BJ (cell line): ENCODE results near the gene C20orf173. TPM values are rescaled to one million over a fixed set of nuclear protein-coding genes. Genes with fewer than 3 reads are reported as not detected.

Experiments
- CTCF ChIA-PET: fragments of 350-600 bp; formaldehyde crosslinking; extraction: SDS; loops from one replicate; lab custom pipeline; 2021; ENCODE audit warnings: antibody characterized with exemption, inconsistent platforms; lab: Yijun Ruan, JAX
- POLR2A ChIA-PET: fragments of 300-600 bp; sonication (Branson Sonifier 250); formaldehyde crosslinking; extraction: SDS; loops from one replicate; lab custom pipeline; 2021; ENCODE audit warnings: antibody characterized with exemption; lab: Charles Lee
- DNase-seq: peaks from one replicate; pipeline ENCODE4 v3.0.0-alpha.2; 2011; ENCODE audit warnings: low read depth
- H3K27me3 ChIP-seq: 2 replicates; pipeline ENCODE4 v1.6.0; 2011; ENCODE audit warnings: low read length; ENCODE audit not compliant: control insufficient read depth, insufficient read depth
- H3K36me3 ChIP-seq: 2 replicates; pipeline ENCODE4 v1.5.1; 2011; ENCODE audit warnings: low read length; ENCODE audit not compliant: control insufficient read depth, insufficient read depth
- H3K4me3 ChIP-seq: 2 replicates; pipeline ENCODE4 v1.5.1; 2011; ENCODE audit warnings: low read depth, mild to moderate bottlenecking, control low read depth, low read length
- CTCF ChIP-seq: IDR thresholded peaks from 2 replicates; pipeline ENCODE4 v1.5.1; 2011; ENCODE audit warnings: low read depth, mild to moderate bottlenecking, control low read depth, inconsistent platforms, low read length, moderate library complexity; ENCODE audit not compliant: insufficient read depth
- polyA plus RNA-seq: library from polyadenylated mRNA; depleted of rRNA; stranded (reverse); fragments of >200 nt; gene quantifications from 2 replicates; pipeline ENCODE4 v1.2.3, GENCODE V29; 2011

Gene C20orf173
- polyA plus RNA-seq, 1 experiment, result not detected

- no peak for DNase-seq
- Histone ChIP-seq H3K4me3 (no peak overlapping the region), H3K36me3 (peaks cover 9% of the 10 kb centered on the region), H3K27me3 (no peaks in the 10 kb centered on the region)
- TF ChIP-seq CTCF, result no peak
- CTCF ChIA-PET, result interaction anchor here (1.4 kb wide), 1 partner anchor 19 kb away, joined by 6 read pairs; no protein-coding TSS in a partner anchor
- POLR2A ChIA-PET, result no interaction called here
These were observed 13.5 kb upstream of the C20orf173 start for GRCh38 chr20:35542990-35543389.

- Histone ChIP-seq H3K36me3 (peaks cover 6% of the 10 kb centered on the region), H3K4me3 (peak within 1 kb of the TSS; percentile 74), H3K27me3 (no peaks in the 10 kb centered on the region)
- TF ChIP-seq CTCF, result peak; percentile 9; the same call in 1 of the 2 replicates
- DNase-seq, result peak; percentile 69
- CTCF ChIA-PET, result interaction anchor here (0.9 to 1.4 kb wide), 2 partner anchors 20 to 77 kb away, joined by 3 to 6 read pairs; no protein-coding TSS in a partner anchor
- POLR2A ChIA-PET, result interaction anchor here (0.5 to 1.2 kb wide), 2 partner anchors 279 to 412 kb away, joined by 3 to 7 read pairs; partner anchors contain the start of gene SCAND1
These were observed 12.6 kb upstream of the C20orf173 start, which contains the start of gene ERGIC3 for GRCh38 chr20:35541783-35542662. Gene ERGIC3 (plus strand): TSS chr20:35542078. CDS start chr20:35542098, 20 bp downstream.

- H3K36me3 ChIP-seq, result peaks cover 4% of the 10 kb centered on the region
- H3K27me3 ChIP-seq, result no peaks in the 10 kb centered on the region
- no peak for DNase-seq
- ChIA-PET POLR2A (interaction anchor here (0.5 to 1.2 kb wide), 2 partner anchors 278 to 413 kb away, joined by 3 to 7 read pairs; partner anchors contain the start of gene SCAND1), CTCF (interaction anchor here (0.9 to 1.4 kb wide), 3 partner anchors 11 to 78 kb away, joined by 3 to 6 read pairs (median 3); no protein-coding TSS in a partner anchor)
- no peak for TF ChIP-seq CTCF
- peak overlapping the region; percentile 74 for H3K4me3 ChIP-seq
These were observed 11.8 kb upstream of the C20orf173 start for GRCh38 chr20:35541118-35541782.

GRCh38 chr20:35539756-35540212, 10.3 kb upstream of the C20orf173 start:
- Histone ChIP-seq H3K27me3 (no peaks in the 10 kb centered on the region), H3K4me3 (no peak overlapping the region), H3K36me3 (peaks cover 1% of the 10 kb centered on the region; the same call in 1 of the 2 replicates)
- no peak for TF ChIP-seq CTCF
- no peak for DNase-seq
- ChIA-PET POLR2A (no interaction called here), CTCF (no interaction called here)
